ENCODE data around the gene SCD.

SCD gene

GRCh38 chr10:100353770-100354485, 6.9 kb downstream of the SCD start:
- Histone ChIP-seq H3K9ac (ENCODE audit: low read depth, low read length) (no peak overlapping the region), H3K4me3 (ENCODE audit: low read length) (no peak overlapping the region), H3K36me3 (ENCODE audit: insufficient read depth, low read length) (peaks cover 79% of the 10 kb centered on the region), H3K4me2 (ENCODE audit: low read length) (no peak overlapping the region), H3K9me3 (replicated peaks; ENCODE audit: low read length) (no peaks in the 10 kb centered on the region), H3K4me1 (ENCODE audit: control insufficient read depth, insufficient read depth, low read length) (peaks cover 6% of the 10 kb centered on the region), H3K27me3 (ENCODE audit: control insufficient read depth, insufficient read depth, low read length) (no peaks in the 10 kb centered on the region)

- no peaks in the 10 kb centered on the region for H3K27me3 ChIP-seq (ENCODE audit: control insufficient read depth, insufficient read depth, low read length)
- peaks cover 79% of the 10 kb centered on the region for H3K36me3 ChIP-seq (ENCODE audit: insufficient read depth, low read length)
- H3K9ac ChIP-seq (ENCODE audit: low read depth, low read length): no peak overlapping the region
- H3K4me2 ChIP-seq (ENCODE audit: low read length): no peak overlapping the region
- peaks cover 3% of the 10 kb centered on the region for H3K4me1 ChIP-seq (ENCODE audit: control insufficient read depth, insufficient read depth, low read length)
- no peaks in the 10 kb centered on the region for H3K9me3 ChIP-seq (replicated peaks; ENCODE audit: low read length)
- H3K4me3 ChIP-seq (ENCODE audit: low read length): no peak overlapping the region
Observed at GRCh38 chr10:100355086-100355485, 8.1 kb downstream of the SCD start.

DNA sequence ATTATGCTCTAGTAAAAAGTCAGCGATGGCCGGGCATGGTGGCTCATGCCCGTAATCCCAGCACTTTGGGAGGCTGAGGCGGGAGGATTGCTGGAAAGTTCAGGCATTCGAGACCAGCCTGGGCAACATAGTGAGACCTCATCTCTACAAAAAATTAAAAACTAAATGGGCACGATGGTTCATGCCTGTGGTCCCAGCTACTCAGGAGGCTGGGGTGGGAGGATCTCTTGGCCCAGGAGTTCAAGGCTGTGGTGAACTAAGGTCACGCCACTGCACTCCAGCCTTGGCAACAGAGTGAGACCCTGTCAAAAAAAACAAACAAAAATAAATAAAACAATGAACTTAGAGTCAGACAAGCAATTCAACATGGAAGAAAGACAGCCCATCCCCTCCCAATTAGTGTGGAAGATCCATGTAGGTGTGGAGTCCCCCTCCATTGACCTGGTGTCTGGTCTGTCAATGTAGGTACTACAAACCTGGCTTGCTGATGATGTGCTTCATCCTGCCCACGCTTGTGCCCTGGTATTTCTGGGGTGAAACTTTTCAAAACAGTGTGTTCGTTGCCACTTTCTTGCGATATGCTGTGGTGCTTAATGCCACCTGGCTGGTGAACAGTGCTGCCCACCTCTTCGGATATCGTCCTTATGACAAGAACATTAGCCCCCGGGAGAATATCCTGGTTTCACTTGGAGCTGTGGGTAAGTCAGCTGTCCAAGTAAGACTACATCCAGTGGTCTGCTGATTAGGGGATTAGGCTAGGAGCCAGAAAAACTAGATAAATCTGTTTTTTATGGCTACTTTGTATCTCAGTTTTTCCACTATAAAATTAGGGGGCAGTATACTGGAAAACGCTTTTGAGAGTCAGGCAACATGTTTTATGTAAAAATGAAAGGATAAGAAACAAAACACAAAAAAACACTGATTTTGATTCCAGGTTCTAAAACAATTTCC, 9.3 kb downstream of the SCD start:
- Histone ChIP-seq H3K9ac (ENCODE audit: low read depth, low read length) (no peak overlapping the region), H3K36me3 (ENCODE audit: insufficient read depth, low read length) (peaks cover 78% of the 10 kb centered on the region), H3K27me3 (ENCODE audit: control insufficient read depth, insufficient read depth, low read length) (no peaks in the 10 kb centered on the region), H3K4me2 (ENCODE audit: low read length) (no peak overlapping the region), H3K4me3 (ENCODE audit: low read length) (no peak overlapping the region), H3K4me1 (ENCODE audit: control insufficient read depth, insufficient read depth, low read length) (peaks cover 3% of the 10 kb centered on the region), H3K9me3 (replicated peaks; ENCODE audit: low read length) (no peaks in the 10 kb centered on the region)

DNA sequence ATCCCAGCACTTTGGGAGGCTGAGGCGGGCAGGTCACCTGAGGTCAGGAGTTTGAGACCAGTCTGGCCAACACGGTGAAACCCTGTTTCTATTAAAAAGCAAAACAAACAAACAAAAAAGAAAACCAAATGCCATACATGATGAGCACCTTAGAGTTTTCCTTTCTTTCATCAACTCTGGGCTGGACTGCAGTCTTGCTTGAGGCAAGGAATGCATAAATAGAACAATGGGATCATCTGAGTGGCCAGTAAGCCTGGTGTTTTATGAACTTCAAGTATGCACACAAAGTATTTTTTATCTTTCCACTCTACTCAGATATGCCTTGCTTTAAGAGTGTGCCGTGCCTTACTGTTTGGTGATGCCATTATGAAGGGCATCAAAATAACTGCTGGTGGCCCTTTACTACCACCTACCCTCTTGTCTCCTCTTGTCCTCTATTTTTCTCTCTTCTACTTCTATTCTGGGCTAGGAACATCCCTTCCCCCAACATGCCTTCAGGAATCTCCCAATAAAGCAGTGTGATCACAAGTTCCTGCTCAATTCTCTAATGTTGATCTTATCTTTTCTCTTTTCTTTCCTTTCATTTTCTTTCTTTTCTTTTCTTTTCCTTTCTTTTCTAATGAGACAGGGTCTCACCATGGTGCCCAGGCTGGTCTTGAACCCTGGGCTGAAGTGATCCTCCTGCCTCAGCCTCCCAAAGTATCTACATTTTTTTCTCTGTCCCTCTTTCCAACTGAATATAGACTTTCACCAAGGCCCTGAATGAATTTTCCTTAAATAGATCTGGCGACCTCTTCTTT, 10.2 kb downstream of the SCD start:
- H3K4me1 ChIP-seq (ENCODE audit: control insufficient read depth, insufficient read depth, low read length): peaks cover 3% of the 10 kb centered on the region
- no peak overlapping the region for H3K4me2 ChIP-seq (ENCODE audit: low read length)
- H3K4me3 ChIP-seq (ENCODE audit: low read length): no peak overlapping the region
- peaks cover 76% of the 10 kb centered on the region for H3K36me3 ChIP-seq (ENCODE audit: insufficient read depth, low read length)
- H3K9me3 ChIP-seq (replicated peaks; ENCODE audit: low read length): no peaks in the 10 kb centered on the region
- H3K27me3 ChIP-seq (ENCODE audit: control insufficient read depth, insufficient read depth, low read length): no peaks in the 10 kb centered on the region
- no peak overlapping the region for H3K9ac ChIP-seq (ENCODE audit: low read depth, low read length)

DNA sequence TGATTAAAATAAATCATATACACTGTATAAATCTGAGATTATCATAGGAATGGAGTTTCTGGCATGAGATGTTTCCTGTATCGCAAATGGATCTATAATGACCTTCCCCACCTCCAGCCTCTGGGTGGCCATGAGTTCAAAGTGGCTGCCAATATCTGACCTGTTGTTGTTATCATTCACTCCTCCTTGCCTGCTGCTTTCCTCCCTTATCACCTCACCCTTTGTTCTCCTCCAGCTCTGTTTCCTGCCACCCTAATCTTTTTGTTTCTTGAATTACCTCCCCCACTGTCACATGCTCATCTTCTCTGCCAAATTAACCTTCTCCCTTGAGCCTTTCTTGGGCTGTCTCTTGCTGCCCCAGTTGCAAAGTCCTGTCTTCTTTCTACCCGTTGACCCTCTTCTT, 12.0 kb downstream of the SCD start:
- Histone ChIP-seq H3K4me1 (ENCODE audit: control insufficient read depth, insufficient read depth, low read length) (peaks cover 3% of the 10 kb centered on the region), H3K4me2 (ENCODE audit: low read length) (no peak overlapping the region), H3K9ac (ENCODE audit: low read depth, low read length) (no peak overlapping the region), H3K27me3 (ENCODE audit: control insufficient read depth, insufficient read depth, low read length) (no peaks in the 10 kb centered on the region), H3K9me3 (replicated peaks; ENCODE audit: low read length) (no peaks in the 10 kb centered on the region), H3K4me3 (ENCODE audit: low read length) (no peak overlapping the region), H3K36me3 (ENCODE audit: insufficient read depth, low read length) (peaks cover 72% of the 10 kb centered on the region)

DNA sequence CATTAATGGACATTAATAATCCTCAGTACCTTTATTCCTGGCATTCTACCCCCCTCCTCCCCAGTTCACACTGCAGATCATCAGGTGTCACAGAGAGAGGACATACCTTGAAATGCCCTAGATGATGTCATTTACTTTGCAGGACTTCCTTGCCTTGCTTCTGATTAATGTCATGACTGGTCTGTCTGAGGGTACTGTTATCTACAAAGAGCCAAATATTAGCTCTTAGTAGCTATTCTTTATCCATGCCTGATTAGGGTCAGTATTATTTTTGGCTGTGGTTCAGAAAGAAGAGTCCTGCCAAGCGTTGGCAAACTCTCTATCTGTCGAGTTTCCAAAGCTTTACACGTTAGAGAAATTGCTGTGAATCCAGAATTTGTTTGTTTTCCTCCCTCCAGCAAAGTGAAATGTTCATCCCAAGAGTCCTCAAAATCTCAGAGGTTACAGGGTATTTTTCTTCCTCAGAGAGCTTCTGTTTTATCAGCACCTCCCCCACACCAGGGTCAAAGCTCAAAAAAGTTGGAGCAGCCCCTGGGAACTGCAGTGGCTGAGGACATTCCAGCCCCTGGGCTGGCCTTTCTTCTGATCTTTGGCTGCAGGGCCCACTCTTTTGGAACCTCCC, 12.6 kb downstream of the SCD start:
- H3K36me3 ChIP-seq (ENCODE audit: insufficient read depth, low read length): peaks cover 66% of the 10 kb centered on the region

DNA sequence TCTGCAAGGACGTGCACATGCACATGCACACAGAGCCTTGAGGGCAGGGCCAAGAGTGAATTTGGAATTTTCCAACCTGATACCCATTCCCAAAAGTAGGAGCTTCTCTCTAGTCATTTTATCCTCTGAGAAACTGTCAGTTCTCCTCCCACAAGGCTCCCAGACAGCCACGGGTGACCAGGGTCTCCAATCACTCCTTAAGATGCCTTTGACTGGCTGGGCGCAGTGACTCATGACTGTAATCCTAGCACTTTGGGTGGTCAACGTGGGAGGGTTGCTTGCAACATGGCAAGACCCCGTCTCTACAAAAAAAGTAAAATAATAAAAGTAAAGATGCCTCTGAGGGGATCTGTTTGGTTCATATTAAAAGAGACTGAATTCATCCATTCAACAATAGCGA, 13.2 kb downstream of the SCD start:
- Histone ChIP-seq H3K9me3 (replicated peaks; ENCODE audit: low read length) (no peaks in the 10 kb centered on the region), H3K9ac (ENCODE audit: low read depth, low read length) (no peak overlapping the region), H3K4me3 (ENCODE audit: low read length) (no peak overlapping the region), H3K4me2 (ENCODE audit: low read length) (no peak overlapping the region), H3K27me3 (ENCODE audit: control insufficient read depth, insufficient read depth, low read length) (no peaks in the 10 kb centered on the region), H3K36me3 (ENCODE audit: insufficient read depth, low read length) (peaks cover 61% of the 10 kb centered on the region), H3K4me1 (ENCODE audit: control insufficient read depth, insufficient read depth, low read length) (peaks cover 11% of the 10 kb centered on the region)

More for the DNA sequence above, 12.6 kb downstream of the SCD start:
- Histone ChIP-seq H3K4me2 (ENCODE audit: low read length) (no peak overlapping the region), H3K4me1 (ENCODE audit: control insufficient read depth, insufficient read depth, low read length) (peaks cover 6% of the 10 kb centered on the region), H3K27me3 (ENCODE audit: control insufficient read depth, insufficient read depth, low read length) (no peaks in the 10 kb centered on the region), H3K9ac (ENCODE audit: low read depth, low read length) (no peak overlapping the region), H3K9me3 (replicated peaks; ENCODE audit: low read length) (no peaks in the 10 kb centered on the region), H3K4me3 (ENCODE audit: low read length) (no peak overlapping the region)

GRCh38 chr10:100362570-100363496, 15.8 kb downstream of the SCD start:
- Histone ChIP-seq H3K4me2 (ENCODE audit: low read length) (no peak overlapping the region), H3K9ac (ENCODE audit: low read depth, low read length) (no peak overlapping the region), H3K9me3 (replicated peaks; ENCODE audit: low read length) (no peaks in the 10 kb centered on the region), H3K27me3 (ENCODE audit: control insufficient read depth, insufficient read depth, low read length) (no peaks in the 10 kb centered on the region), H3K36me3 (ENCODE audit: insufficient read depth, low read length) (peaks cover 37% of the 10 kb centered on the region), H3K4me1 (ENCODE audit: control insufficient read depth, insufficient read depth, low read length) (peaks cover 11% of the 10 kb centered on the region), H3K4me3 (ENCODE audit: low read length) (no peak overlapping the region)

DNA sequence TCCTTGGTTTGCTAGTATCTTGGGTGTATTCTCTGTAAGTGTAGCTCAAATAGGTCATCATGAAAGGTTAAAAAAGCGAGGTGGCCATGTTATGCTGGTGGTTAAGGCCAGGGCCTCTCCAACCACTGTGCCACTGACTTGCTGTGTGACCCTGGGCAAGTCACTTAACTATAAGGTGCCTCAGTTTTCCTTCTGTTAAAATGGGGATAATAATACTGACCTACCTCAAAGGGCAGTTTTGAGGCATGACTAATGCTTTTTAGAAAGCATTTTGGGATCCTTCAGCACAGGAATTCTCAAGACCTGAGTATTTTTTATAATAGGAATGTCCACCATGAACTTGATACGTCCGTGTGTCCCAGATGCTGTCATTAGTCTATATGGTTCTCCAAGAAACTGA, 17.1 kb downstream of the SCD start:
- H3K9me3 ChIP-seq (replicated peaks; ENCODE audit: low read length): no peaks in the 10 kb centered on the region
- no peak overlapping the region for H3K4me2 ChIP-seq (ENCODE audit: low read length)
- no peak overlapping the region for H3K9ac ChIP-seq (ENCODE audit: low read depth, low read length)
- H3K27me3 ChIP-seq (ENCODE audit: control insufficient read depth, insufficient read depth, low read length): no peaks in the 10 kb centered on the region
- H3K4me1 ChIP-seq (ENCODE audit: control insufficient read depth, insufficient read depth, low read length): peaks cover 11% of the 10 kb centered on the region
- H3K36me3 ChIP-seq (ENCODE audit: insufficient read depth, low read length): peaks cover 32% of the 10 kb centered on the region
- no peak overlapping the region for H3K4me3 ChIP-seq (ENCODE audit: low read length)

- no peak overlapping the region for H3K9ac ChIP-seq (ENCODE audit: low read depth, low read length)
- H3K27me3 ChIP-seq (ENCODE audit: control insufficient read depth, insufficient read depth, low read length): no peaks in the 10 kb centered on the region
- H3K4me3 ChIP-seq (ENCODE audit: low read length): no peak overlapping the region
- no peaks in the 10 kb centered on the region for H3K9me3 ChIP-seq (replicated peaks; ENCODE audit: low read length)
- H3K4me1 ChIP-seq (ENCODE audit: control insufficient read depth, insufficient read depth, low read length): peaks cover 8% of the 10 kb centered on the region
- H3K36me3 ChIP-seq (ENCODE audit: insufficient read depth, low read length): peaks cover 25% of the 10 kb centered on the region
- H3K4me2 ChIP-seq (ENCODE audit: low read length): peak overlapping the region; percentile 51
Observed at GRCh38 chr10:100364735-100365391, 17.8 kb downstream of the SCD start.

All from skeletal muscle satellite cell (primary cell).